HG03354 (cell line): ENCODE results near the gene UNC5A.

Experiments
- ATAC-seq: cut with Tn5 transposase; IDR thresholded peaks from one replicate; pipeline ENCODE4 v1.9.1; 2021; ENCODE audit warnings: mild to moderate bottlenecking; ENCODE audit not compliant: unreplicated experiment, poor library complexity, severe bottlenecking

Gene UNC5A

DNA sequence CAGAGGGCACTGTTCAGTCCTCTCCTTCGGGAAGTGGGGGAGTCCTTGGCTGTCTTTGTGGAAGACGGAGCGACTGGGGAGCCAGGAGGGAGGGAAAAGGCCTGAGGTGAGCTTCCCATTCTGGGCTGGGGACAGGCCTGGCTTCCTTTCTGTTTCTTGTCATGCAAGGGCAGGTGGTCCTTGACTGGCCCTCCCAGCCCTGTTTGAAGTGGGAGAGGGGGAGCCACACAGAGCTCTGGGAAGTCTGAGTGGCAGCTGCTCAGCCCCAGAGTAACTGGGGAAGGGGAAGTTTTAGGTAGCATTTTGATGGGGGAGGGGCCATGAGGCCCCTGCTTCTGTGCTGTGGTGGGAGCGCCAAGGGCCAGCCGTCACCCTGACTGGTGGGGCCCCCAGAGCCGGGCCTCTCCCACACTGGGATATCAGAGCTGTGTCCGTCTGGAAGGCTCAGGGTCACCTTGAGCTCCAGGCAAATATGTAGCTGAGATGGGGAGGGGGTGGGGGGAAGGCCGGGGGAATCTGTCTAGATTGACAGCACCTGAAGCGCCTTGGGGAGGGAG is 6.5 kb downstream of the UNC5A start:
- ATAC-seq = no peak

DNA sequence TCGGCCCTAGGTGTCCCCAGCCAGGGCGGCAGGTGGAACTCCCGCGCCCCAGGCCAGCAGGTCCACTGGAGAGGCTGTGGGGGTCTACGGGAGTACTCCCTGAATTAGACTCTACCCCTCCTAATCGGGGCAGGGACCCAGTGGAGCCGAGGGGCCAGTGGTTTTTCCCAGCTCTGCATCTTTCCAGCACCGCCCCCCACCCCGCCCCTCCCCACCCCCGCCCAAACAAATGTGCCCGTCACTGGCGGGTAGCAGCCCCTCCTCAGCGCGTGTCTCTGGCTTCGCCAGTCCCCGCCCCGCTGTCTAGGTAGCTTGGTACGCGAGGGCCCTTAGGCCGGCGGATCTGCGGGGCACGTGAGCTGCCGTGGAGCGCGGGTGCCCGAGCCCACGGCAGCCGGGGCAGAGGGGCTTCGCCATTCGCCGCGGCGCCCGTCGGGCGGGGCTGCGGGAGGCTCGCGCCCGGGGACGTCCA is 7.0 kb downstream of the UNC5A start:
- ATAC-seq = peak; percentile 13

DNA sequence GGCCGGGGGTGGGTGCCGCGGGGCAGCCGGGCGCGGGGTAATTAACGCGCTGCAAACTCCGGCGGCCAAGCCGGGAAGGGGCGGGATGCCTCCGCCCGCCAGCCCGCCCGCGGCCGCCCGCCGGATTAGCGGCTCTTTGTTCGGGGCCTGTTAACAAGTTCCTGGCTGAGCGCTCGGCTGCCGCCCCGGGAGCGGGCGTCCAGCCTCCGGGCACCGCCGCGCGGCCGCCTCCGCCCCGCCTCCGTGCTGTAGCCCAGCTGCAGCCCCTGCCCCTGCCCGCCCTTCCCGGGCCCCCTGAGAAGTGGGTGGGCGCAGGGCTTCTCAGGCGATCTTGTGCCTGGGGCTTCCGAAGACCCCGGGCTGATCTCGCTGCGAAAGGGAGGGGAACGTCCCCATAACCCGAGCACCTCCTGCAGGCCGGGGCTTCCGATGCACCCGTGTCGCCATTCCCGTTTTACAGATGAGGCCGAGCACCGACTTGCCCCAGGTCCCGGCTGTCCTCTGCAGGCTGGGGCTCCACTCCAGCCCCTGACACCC is 7.5 kb downstream of the UNC5A start:
- peak; percentile 51 for ATAC-seq

DNA sequence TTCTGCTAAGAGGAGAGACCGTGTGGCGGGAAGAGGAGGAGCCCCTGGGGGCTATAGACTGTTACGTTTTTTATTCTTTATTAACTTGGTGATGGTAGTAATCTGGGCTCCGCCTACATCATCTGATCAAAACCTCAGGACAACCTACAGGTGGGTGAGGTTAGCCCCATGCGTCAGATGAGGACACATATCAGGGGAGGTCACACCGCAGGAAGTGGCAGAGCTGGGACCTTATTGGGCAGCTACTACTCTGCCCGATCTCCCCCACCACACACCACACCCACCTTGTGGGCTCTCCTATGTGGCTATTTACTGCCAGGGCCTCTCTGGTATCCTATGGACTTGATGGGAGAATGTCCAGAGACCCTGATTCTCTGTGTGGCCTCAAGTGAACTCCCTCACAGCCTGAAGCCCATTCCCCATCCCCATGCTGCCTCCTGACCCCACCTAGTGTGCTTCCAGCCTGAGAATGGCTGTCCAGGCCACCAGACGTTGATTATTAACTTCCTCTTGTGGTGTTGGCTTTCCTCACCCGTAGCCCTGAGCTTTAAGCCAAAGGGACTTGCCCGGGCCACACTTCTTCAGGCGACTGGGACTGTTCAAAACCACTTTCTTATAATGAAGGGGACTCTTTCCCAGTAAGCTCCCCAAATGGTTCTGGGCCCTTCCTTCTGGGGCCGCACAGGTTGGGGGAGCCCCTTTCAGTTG is 8.2 kb downstream of the UNC5A start:
- ATAC-seq = peak; percentile 71

DNA sequence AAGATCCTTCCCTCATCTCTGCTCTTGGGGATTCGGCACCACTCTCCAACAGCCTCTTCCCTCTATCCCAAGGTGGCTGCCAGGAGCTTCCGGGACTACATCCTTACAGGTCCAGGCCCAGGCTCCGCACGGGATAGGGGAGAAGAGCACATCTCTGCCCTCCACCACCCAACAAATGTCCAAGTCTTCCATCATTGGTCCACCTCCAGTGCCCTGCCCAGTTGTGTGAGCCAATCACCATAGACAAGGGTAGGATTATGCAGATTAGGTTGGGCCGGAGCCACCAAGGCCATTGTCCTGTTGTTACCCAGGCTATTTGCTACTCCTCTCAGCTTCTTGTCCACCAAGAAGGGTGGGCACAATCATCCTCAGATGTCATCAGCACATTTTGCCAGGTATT is 9.1 kb downstream of the UNC5A start:
- no peak for ATAC-seq

DNA sequence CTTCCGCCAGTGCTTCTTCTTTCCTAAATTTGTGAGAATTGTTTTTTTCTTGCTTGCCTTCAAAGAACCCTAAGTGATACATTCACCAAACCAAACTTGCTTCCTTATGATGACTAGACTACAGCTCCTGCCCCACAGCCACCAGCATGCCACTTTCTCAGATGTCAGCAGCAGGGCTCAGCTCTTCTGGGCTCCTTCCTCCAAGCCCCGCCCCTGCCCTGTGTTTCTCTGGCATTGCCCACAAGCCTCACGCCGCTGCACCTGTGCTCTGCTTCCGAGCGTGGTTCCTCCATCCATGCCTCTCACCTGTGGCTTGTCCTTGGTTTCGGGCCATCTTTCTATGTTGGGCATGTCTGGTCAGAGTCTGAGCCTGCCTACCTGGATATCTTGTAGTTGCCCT is 10.6 kb downstream of the UNC5A start:
- no peak for ATAC-seq

DNA sequence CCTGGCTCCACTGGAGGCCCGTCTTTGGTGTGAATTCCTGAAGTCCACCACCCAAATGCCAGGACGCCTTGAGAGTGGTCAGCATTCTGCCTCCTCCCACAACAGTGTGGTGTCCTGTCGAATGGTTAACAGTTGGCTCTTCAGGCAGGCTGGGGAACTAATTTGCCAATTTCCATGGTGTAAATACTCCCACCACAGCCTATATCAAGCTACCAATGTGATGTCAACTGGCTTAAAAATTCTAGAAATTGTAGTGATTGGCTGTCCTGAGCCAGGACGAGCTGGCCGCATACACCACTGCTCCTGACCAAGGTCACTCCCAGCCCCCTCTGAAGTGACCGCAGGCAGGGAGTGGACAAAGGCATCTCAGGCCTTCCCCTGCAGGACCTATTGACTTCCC is 11.1 kb downstream of the UNC5A start:
- no peak for ATAC-seq

DNA sequence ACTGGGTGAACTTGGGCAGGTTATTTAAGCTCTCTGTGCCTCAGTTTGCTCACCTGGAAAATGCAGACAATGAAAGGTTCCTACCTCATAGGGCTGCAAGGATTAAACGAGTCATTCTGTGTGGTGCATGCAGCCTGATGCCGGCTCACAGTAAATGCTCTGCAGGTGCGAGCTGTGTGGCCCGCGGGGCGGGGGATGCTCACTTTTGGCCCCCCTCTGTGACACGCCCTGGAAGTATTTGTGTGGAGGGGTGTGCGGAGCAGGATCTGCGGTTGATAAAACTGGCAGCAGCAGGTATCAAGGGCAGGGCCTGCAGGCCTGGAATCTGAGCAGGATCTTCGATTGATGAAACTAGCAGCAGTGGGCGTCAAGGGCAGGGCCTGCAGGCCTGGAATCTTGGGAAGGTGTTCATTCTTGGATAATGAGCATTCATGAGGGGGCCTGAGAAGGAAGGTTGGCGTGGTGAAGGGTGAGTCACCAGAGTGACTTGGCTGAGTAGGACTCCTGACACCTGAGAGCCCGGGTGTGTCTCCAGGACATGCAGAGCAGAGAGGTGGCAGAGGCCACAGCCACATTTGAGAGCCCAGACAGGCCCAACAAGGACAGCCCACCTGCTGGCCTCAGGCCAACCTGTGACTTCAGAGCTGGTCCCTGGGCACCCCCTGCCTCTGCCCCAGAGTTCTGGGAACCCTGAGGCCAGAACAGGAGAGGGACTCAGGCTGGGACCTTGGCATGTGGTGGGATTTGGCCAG is 11.9 kb downstream of the UNC5A start:
- ATAC-seq = no peak

DNA sequence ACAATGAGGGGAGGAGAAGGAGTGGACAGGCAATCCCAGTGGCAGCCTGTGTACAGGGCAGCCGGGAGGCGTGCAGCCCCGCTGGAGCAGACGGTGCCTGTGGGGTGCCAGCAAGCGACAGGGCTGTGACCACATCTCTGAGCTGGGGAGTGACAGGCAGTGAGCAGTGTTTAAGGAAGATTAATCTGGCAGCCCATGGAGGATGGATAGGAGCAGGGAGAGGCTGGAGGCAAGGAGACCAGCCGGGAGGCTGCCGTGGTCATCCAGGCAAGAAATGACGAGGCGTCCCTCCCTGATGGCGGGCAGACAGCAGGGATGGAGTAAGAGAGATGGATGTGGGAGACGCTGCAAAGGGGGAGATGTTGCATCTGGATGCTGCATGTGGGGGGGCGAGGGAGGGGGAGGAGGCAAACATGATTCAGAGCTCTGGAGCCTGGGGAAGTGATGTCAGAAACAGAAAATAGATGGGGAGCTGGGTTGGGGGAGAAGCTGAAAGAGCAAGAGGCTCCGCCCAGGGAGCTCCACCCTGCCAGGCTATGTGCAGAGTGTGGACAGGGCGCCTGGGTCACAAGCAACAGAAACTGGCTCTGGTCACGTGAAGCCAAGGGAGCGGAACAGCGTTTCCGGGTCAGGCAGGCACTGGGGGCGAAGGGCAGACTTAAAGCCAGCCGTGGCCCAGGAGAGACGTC is 12.6 kb downstream of the UNC5A start:
- no peak for ATAC-seq

DNA sequence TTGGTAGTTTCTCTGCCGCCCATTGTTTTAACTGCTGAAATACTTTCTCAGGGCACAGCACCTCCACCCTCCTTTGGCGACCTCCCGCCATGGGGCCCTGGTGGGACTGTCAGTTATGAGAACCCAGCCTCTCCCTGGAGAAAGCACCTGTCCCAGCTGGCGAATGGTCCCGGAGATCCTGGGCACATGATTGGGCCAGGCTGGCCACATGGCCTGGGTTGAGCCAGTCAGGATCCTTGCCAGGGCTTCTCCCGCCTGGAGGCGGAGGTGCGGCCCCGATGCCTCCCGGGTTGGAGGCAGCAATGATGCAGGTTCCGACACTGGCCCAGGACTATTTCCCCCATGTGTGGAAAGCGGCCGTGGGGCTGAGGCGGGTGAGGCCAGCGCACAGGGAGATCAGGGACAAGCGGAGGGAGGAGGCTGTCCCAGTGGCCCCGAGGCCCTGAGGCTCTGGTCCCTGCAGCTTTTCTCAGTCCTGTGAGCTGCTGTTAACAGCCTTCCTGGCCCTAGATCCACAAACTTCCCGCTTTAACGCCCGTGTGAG is 13.6 kb downstream of the UNC5A start:
- no peak for ATAC-seq

DNA sequence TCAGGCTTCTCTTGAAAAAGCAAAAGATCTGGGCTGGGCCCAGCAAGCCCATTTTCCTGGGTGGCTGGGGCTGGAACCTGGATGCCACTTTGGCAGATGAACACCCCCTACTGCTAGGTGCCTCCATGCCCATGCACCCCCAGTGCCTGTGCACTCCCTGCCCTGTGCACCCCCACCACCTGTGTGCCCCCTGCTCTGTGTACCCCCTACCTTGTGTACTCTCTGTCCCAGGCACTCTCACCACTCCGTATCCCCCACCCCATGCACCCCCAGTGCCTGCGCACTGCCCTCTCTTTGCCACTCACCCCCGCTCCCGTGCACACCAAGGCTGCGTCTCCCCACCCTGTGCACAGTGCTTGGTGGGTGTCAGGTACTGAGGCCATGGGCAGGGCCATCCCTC is 14.2 kb downstream of the UNC5A start:
- no peak for ATAC-seq

DNA sequence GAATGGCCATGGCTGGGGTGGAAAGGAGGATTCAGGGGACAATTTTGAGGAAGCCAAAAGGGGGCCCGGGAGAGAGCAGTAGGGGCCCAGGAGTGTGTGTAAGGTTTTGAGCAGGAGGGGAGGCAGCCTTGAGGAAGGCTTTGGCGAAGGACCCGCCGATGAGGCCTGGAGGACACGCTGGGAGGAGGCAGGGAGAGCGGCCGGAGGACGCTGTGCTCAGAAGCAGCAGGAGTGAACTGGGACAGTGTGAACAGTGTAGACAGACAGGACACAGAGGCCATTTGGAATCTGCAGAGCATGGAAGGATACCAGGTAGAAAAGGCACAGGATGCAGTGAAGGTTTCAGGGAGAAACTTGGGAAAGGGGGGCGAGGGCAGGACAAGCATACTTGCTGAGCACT is 14.9 kb downstream of the UNC5A start:
- ATAC-seq = no peak

DNA sequence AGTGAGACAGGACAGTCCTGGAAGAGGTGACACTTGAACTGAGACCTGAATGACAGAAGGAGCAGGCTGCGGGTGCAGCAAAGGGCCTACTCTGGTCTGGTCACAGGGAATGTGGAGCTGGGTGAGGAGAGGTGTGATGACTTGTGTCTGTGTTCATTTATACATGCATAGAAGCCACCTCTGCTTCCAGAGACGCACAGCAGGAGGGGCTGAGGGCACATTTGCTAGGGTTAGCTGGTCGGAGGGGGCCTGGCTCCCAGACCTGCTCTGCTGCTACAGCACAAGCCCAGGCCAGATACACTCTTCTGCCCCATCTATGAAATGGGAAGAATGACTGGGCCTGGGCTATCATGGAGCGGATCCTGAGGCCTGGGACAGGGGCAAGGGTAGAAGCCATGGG is 15.6 kb downstream of the UNC5A start:
- ATAC-seq = no peak

DNA sequence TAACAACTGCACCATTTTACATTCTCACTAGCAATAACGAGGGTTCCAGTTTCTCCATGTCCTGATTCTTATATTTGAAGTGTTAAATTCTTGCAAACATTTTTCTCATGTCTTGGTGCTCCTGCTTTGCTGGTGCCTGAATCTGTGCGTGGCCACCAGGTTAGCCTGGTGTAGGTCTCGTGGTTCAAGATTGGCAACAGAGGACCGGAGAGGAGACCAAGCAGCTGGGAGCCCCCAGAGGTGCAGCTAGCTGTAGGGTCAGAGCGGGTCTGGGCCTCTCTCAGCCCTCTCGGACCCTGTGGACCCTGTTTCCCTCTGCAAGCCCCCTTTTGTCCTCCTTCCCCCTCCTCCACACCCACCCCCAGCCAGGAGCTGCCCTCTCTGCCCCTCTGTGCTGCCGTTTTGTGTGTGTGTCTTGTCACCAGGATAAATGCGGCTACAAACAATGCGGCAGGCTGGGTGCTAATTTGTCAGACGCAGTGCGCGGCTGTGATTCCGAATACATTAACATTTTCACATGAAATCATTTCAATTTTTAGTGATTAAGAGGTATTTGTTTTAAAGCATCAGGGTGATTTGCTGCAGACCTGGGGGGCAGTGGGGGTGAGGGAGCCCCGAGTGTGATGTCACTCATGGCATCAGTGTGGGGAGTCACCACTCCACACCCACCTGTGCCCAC is 17.5 kb downstream of the UNC5A start:
- no peak for ATAC-seq

DNA sequence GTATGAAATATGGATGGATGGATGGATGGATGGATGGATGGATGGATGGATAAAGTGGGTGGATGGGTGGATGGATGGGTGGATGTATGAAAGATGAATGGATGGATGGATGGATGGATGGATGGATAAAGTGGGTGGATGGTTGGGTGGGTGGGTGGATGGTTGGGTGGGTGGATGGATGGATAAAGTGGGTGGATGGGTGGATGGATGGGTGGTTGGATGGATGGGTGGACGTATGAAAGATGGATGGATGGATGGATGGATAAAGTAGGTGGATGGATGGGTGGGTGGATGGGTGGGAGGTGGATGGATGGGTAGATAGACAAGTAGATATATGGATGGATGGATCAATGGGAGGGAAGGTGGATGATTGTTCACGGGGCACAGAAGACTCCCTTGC is 19.0 kb downstream of the UNC5A start:
- no peak for ATAC-seq

DNA sequence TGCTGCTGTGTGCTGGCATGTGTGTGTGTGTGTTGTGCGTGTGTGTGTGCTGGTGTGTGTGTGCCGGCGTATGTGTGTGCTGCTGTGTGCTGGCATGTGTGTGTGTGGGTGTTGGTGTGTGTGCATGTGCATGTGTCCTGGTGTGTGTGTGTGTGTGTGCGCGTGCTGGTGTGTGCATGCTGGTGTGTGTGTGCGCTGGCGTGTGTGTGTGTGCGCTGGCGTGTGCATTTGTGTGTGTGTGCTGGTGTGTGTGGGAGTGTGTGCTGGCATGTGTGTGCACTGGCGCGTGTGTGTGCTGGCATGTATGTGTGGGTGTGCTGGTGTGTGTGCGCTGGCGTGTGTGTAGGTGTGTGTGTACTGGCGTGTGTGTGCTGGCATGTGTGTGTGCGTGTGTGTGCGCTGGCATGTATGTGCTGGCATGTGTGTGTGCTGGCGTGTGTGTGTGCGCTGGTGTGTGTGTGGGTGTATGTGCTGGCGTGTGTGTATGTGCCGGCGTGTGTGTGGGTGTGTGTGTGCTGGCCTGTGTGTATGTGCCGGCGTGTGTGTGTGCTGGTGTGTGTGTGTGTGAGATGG is 20.1 kb downstream of the UNC5A start:
- no peak for ATAC-seq

DNA sequence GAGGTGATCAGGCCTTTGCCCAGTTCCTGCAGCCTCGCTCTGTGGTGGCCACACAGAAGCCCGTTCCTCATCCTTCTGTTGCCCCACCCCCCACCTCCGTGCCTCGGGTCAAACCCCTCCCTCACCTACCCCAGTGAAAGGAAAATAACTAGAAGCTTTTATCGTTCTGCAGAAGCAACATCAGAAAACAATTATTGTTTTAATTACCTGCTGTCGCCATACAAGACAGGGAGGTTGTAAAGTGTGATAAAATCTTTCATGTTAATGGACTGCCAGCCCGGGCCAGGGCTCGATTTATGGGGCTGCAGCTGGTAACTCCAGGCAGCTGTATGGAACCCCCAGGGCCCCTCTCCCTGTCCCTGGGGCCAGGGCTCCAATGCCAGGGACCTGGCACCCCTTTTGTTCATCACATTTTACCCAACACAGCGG is 20.6 kb downstream of the UNC5A start:
- ATAC-seq = no peak

DNA sequence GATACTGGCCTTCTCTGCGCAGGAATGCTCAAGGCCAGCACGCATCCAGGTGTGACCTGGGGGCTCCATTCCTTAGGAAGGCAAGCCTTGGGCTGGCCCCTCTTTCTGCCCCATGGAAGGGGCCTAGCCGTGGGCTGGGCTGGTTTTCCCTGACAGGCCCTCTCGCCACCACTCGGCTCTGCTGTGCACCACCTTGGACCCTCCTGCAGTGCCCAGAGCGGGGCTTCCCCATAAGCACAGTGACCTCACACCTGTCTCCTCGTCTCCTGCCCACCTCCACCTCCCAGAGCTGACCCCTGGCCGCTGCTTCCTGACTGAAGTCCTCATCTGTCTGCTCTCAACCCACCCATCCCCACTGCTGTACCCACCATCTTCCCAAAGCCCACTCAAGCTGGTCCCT is 21.1 kb downstream of the UNC5A start:
- ATAC-seq = no peak

DNA sequence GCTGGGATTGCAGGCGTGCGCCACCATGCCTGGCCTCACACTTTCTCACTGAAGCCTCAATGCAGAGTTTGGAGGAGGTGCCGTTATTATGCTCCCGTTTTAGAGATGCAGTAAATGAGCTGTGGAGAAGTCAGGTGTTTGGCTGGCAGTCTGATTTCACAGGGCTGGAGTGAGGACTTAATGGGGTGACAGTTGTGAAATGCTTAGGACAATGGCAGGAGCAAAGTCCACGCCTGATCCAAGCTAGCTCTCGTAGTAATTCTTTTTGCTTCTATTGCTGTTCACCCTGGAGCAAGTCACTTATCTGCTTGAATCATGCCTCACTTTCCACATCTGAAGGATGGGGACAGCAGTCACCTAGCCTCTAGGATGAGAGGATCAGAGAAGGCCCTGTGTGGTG is 21.8 kb downstream of the UNC5A start:
- ATAC-seq = no peak
